Inflammatory macrophage treated with lipopolysaccharide for 4 hours (primary cell): ENCODE data around the gene PIGQ.

Experiments used
- DNase-seq: peaks from one replicate; pipeline ENCODE4 v3.0.0-alpha.2; 2020

Gene PIGQ

GRCh38 chr16:534856-535445 is 34.8 kb upstream of the PIGQ start:
- DNase-seq = no peak

GRCh38 chr16:535446-536405 is 34.0 kb upstream of the PIGQ start:
- peak; percentile 44 for DNase-seq

- DNase-seq = no peak
These were observed 33.0 kb upstream of the PIGQ start for GRCh38 chr16:536746-537145.

GRCh38 chr16:537415-538335 is 32.1 kb upstream of the PIGQ start:
- DNase-seq = no peak

- no peak for DNase-seq
These were observed 29.8 kb upstream of the PIGQ start for GRCh38 chr16:539901-540530.

- no peak for DNase-seq
These were observed 29.0 kb upstream of the PIGQ start for GRCh38 chr16:540645-541340.

- DNase-seq = no peak
These were observed 26.2 kb upstream of the PIGQ start for GRCh38 chr16:543301-544164.

GRCh38 chr16:544517-544916 is 25.3 kb upstream of the PIGQ start:
- no peak for DNase-seq

- DNase-seq = peak; percentile 63
These were observed 22.6 kb upstream of the PIGQ start for GRCh38 chr16:546909-547770.

GRCh38 chr16:548586-548985 is 21.2 kb upstream of the PIGQ start:
- no peak for DNase-seq

- no peak for DNase-seq
These were observed 20.1 kb upstream of the PIGQ start for GRCh38 chr16:549544-550263.

- no peak for DNase-seq
These were observed 18.6 kb upstream of the PIGQ start for GRCh38 chr16:551210-551609.

- DNase-seq = no peak
These were observed 17.6 kb upstream of the PIGQ start for GRCh38 chr16:552171-552570.

GRCh38 chr16:553601-554296 is 16.0 kb upstream of the PIGQ start:
- no peak for DNase-seq

- DNase-seq = no peak
These were observed 15.5 kb upstream of the PIGQ start for GRCh38 chr16:554297-554621.

GRCh38 chr16:554640-555365 is 15.0 kb upstream of the PIGQ start:
- no peak for DNase-seq

GRCh38 chr16:555528-556473 is 14.0 kb upstream of the PIGQ start:
- no peak for DNase-seq
